ENCODE data around the gene HMGB1.

Gene HMGB1

DNA sequence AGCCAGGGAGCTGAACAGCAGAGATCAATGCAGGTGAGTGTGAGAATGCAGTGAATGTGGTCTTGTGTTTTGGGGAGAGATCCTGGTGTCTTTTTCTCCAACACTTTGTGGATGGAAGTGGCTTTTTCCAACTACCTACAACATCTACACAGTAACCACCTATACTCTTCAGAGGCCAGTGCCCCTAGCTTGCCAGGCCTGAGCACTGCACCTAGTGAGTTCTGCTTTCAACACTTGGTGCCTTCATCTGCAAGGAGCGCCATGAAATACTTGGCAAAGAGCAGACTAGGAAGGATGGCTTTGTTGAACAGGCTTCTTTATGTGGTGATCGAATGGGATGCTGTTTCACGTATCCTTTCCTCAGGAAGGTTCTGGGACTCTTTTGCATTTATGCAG lies 21.3 kb upstream of the HMGB1 start:
- Histone ChIP-seq H3K4me3 (ENCODE audit: low read depth, low read length) (no peak overlapping the region), H3K27ac (ENCODE audit: low read depth, low read length) (no peak overlapping the region), H3K4me1 (ENCODE audit: control insufficient read depth, insufficient read depth, low read length) (peaks cover 13% of the 10 kb centered on the region), H3K9me3 (ENCODE audit: control insufficient read depth, insufficient read depth, low read length) (no peaks in the 10 kb centered on the region), H3K36me3 (ENCODE audit: control insufficient read depth, insufficient read depth, low read length) (no peaks in the 10 kb centered on the region), H3K27me3 (ENCODE audit: control insufficient read depth, insufficient read depth, low read length) (no peaks in the 10 kb centered on the region), H3K9ac (ENCODE audit: low read depth, low read length) (no peak overlapping the region)

GRCh38 chr13:30486230-30487074 lies 20.7 kb upstream of the HMGB1 start:
- Histone ChIP-seq H3K36me3 (ENCODE audit: control insufficient read depth, insufficient read depth, low read length) (no peaks in the 10 kb centered on the region), H3K27ac (ENCODE audit: low read depth, low read length) (no peak overlapping the region), H3K9ac (ENCODE audit: low read depth, low read length) (no peak overlapping the region), H3K4me3 (ENCODE audit: low read depth, low read length) (no peak overlapping the region), H3K27me3 (ENCODE audit: control insufficient read depth, insufficient read depth, low read length) (no peaks in the 10 kb centered on the region), H3K4me1 (ENCODE audit: control insufficient read depth, insufficient read depth, low read length) (peaks cover 13% of the 10 kb centered on the region), H3K9me3 (ENCODE audit: control insufficient read depth, insufficient read depth, low read length) (no peaks in the 10 kb centered on the region)

DNA sequence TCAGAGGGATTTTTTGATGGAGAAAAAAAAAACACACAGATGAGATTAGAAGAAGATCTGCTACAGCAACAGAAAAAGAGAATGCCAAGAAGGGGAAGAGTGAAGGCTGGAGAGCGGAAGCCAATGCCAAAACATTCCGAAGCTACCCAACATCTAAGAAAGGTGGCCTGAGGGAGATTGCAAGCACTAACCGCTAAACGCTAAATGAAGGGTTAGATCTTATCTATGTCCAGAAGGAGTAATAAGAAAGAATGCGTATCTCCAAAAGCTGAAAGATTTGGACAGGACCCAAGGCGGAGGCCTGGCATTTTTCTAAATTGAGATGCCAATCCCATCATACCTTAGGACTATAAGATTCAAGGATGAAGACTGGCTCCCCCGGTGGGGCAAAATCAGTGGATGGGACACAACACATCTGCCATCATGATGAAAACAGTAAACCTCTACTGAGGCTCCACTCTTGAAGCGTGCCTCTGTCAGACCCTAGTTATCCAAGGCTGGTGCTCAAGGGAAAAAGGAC lies 15.6 kb upstream of the HMGB1 start:
- H3K27me3 ChIP-seq (ENCODE audit: control insufficient read depth, insufficient read depth, low read length): no peaks in the 10 kb centered on the region
- peaks cover 27% of the 10 kb centered on the region for H3K4me1 ChIP-seq (ENCODE audit: control insufficient read depth, insufficient read depth, low read length)
- no peaks in the 10 kb centered on the region for H3K36me3 ChIP-seq (ENCODE audit: control insufficient read depth, insufficient read depth, low read length)
- no peak overlapping the region for H3K4me3 ChIP-seq (ENCODE audit: low read depth, low read length)
- H3K9me3 ChIP-seq (ENCODE audit: control insufficient read depth, insufficient read depth, low read length): no peaks in the 10 kb centered on the region
- H3K9ac ChIP-seq (ENCODE audit: low read depth, low read length): no peak overlapping the region
- H3K27ac ChIP-seq (ENCODE audit: low read depth, low read length): no peak overlapping the region

DNA sequence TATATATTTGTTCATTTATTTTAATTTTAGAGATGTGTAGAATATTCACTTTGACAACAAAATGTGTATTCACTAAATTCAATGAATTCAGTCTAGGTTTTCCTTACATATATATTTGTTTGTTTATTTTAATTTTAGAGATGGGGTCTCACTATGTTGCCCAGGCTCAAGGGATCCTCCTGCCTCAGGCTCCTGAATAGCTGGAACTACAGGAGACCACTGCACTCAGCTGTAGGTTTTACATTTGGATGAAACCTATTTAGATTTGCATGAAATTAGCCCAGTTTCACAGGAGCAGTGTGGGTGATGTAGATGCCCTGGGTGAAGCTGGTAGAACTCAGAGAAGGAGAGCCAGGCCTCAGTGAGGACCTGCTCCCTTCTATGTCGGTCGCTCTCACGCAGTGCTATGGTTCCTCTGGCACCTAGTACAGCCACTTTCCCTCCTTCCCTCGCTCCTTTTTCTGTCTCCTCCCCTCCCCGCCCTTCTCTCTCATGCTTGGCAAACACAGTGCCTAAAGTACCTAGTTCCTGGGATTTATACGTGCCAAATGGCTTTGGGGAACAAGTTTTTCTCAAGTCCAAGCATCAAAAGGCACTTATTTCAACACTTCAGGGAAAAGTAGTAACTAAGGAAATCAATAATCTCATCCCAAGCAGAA lies 14.7 kb upstream of the HMGB1 start:
- Histone ChIP-seq H3K9ac (ENCODE audit: low read depth, low read length) (no peak overlapping the region), H3K4me3 (ENCODE audit: low read depth, low read length) (no peak overlapping the region), H3K36me3 (ENCODE audit: control insufficient read depth, insufficient read depth, low read length) (no peaks in the 10 kb centered on the region), H3K9me3 (ENCODE audit: control insufficient read depth, insufficient read depth, low read length) (no peaks in the 10 kb centered on the region), H3K27ac (ENCODE audit: low read depth, low read length) (no peak overlapping the region), H3K4me1 (ENCODE audit: control insufficient read depth, insufficient read depth, low read length) (peaks cover 24% of the 10 kb centered on the region), H3K27me3 (ENCODE audit: control insufficient read depth, insufficient read depth, low read length) (no peaks in the 10 kb centered on the region)

GRCh38 chr13:30479883-30480219 lies 14.1 kb upstream of the HMGB1 start:
- Histone ChIP-seq H3K27ac (ENCODE audit: low read depth, low read length) (no peak overlapping the region), H3K27me3 (ENCODE audit: control insufficient read depth, insufficient read depth, low read length) (no peaks in the 10 kb centered on the region), H3K4me3 (ENCODE audit: low read depth, low read length) (no peak overlapping the region), H3K4me1 (ENCODE audit: control insufficient read depth, insufficient read depth, low read length) (peaks cover 24% of the 10 kb centered on the region), H3K9ac (ENCODE audit: low read depth, low read length) (no peak overlapping the region), H3K9me3 (ENCODE audit: control insufficient read depth, insufficient read depth, low read length) (no peaks in the 10 kb centered on the region), H3K36me3 (ENCODE audit: control insufficient read depth, insufficient read depth, low read length) (no peaks in the 10 kb centered on the region)

GRCh38 chr13:30479154-30479882 lies 13.6 kb upstream of the HMGB1 start:
- no peak overlapping the region for H3K9ac ChIP-seq (ENCODE audit: low read depth, low read length)
- peaks cover 24% of the 10 kb centered on the region for H3K4me1 ChIP-seq (ENCODE audit: control insufficient read depth, insufficient read depth, low read length)
- H3K9me3 ChIP-seq (ENCODE audit: control insufficient read depth, insufficient read depth, low read length): no peaks in the 10 kb centered on the region
- no peaks in the 10 kb centered on the region for H3K36me3 ChIP-seq (ENCODE audit: control insufficient read depth, insufficient read depth, low read length)
- no peak overlapping the region for H3K27ac ChIP-seq (ENCODE audit: low read depth, low read length)
- no peaks in the 10 kb centered on the region for H3K27me3 ChIP-seq (ENCODE audit: control insufficient read depth, insufficient read depth, low read length)
- H3K4me3 ChIP-seq (ENCODE audit: low read depth, low read length): no peak overlapping the region

DNA sequence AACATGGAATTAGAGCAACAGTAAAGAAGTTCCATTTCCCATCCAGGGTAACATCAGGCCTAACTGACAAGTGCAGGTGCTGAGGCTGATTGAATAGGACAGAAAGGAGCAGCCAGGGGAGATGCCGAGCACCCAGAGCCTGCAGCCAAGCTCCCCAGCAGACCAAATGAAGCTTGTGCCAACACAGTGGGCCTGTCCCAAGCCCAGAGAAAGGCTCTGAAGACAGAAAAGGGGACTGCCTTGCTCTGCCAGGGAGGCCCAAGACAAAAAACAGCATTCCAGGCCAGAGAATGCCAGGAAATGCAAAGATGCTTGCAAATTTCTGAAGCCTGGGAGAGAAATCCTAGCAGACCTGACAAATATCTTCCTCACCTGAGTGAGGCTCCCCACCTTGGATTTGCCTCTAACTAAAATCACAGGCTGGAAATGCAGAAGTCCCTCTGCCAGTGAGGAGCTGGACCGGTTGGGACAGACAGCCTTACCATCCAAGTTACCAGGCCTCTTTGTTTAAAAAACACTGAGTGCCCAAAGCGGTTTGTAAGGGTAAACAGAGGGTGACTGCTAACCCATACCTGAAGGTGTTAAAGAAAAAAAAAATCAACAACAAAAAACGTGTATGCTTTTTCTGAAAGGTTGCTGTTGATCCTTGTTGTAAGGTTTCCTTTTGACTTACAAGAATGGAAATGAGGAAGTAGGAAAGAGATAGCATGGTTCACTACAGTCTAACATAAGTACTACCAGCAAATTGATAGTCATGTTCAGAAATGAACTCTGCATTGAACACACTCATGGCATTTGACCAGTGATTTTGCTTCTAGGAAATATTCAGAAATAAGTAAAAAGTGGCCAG lies 11.8 kb upstream of the HMGB1 start:
- no peaks in the 10 kb centered on the region for H3K36me3 ChIP-seq (ENCODE audit: control insufficient read depth, insufficient read depth, low read length)
- no peaks in the 10 kb centered on the region for H3K9me3 ChIP-seq (ENCODE audit: control insufficient read depth, insufficient read depth, low read length)
- no peak overlapping the region for H3K4me3 ChIP-seq (ENCODE audit: low read depth, low read length)
- H3K9ac ChIP-seq (ENCODE audit: low read depth, low read length): peak overlapping the region; percentile 27; the same call in 1 of the 2 replicates
- no peaks in the 10 kb centered on the region for H3K27me3 ChIP-seq (ENCODE audit: control insufficient read depth, insufficient read depth, low read length)
- H3K4me1 ChIP-seq (ENCODE audit: control insufficient read depth, insufficient read depth, low read length): peaks cover 24% of the 10 kb centered on the region
- H3K27ac ChIP-seq (ENCODE audit: low read depth, low read length): peak overlapping the region; percentile 77

DNA sequence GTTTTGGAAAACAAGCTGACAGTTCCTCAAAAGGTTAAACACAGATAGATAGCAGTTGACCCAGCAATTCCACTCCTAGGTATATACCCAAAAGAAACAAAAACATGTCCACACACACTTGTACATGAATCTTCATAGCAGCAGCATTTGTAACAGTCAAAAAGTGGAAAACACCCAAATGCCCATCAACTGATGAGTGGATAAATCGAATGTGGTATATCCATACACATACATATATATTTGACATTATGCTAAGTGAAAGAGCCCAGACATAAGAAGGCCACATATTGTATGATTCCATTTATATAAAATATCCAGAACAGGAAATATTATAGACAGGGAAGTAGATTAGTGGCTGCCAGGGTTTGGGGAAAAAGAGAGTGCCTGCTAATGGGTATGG lies 7.9 kb upstream of the HMGB1 start:
- Histone ChIP-seq H3K4me1 (ENCODE audit: control insufficient read depth, insufficient read depth, low read length) (peaks cover 12% of the 10 kb centered on the region), H3K36me3 (ENCODE audit: control insufficient read depth, insufficient read depth, low read length) (no peaks in the 10 kb centered on the region)

GRCh38 chr13:30466841-30467252 lies 1.1 kb upstream of the HMGB1 start:
- H3K9me3 ChIP-seq (ENCODE audit: control insufficient read depth, insufficient read depth, low read length): no peaks in the 10 kb centered on the region
- no peak overlapping the region for H3K9ac ChIP-seq (ENCODE audit: low read depth, low read length)
- peaks cover 10% of the 10 kb centered on the region for H3K4me1 ChIP-seq (ENCODE audit: control insufficient read depth, insufficient read depth, low read length)
- H3K36me3 ChIP-seq (ENCODE audit: control insufficient read depth, insufficient read depth, low read length): peaks cover 23% of the 10 kb centered on the region
- H3K27ac ChIP-seq (ENCODE audit: low read depth, low read length): peak overlapping the region; percentile 98
- H3K4me3 ChIP-seq (ENCODE audit: low read depth, low read length): peak overlapping the region; percentile 87
- H3K27me3 ChIP-seq (ENCODE audit: control insufficient read depth, insufficient read depth, low read length): no peaks in the 10 kb centered on the region

More for the DNA sequence above, 7.9 kb upstream of the HMGB1 start:
- H3K9ac ChIP-seq (ENCODE audit: low read depth, low read length): no peak overlapping the region
- no peak overlapping the region for H3K4me3 ChIP-seq (ENCODE audit: low read depth, low read length)
- no peak overlapping the region for H3K27ac ChIP-seq (ENCODE audit: low read depth, low read length)
- H3K9me3 ChIP-seq (ENCODE audit: control insufficient read depth, insufficient read depth, low read length): no peaks in the 10 kb centered on the region
- H3K27me3 ChIP-seq (ENCODE audit: control insufficient read depth, insufficient read depth, low read length): no peaks in the 10 kb centered on the region

DNA sequence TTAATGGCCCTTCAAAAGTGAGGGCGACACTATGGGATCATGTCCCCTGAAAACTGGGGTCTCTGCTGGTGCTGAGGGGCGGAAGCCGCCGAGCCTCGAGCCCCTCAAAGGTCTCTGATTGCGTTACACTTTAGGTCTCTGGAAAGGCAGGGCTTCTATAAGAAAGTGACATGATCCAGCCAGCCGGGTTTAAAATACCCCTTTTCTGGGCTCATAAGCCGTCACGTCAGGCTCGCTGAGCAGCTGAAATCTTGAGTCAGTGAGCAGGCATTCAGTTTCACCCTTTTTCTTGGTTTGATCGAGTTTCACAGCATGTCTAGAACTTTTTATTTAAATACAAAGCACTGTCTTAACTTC lies 600 bp upstream of the HMGB1 start:
- Histone ChIP-seq H3K27ac (ENCODE audit: low read depth, low read length) (peak overlapping the region; percentile 98), H3K27me3 (ENCODE audit: control insufficient read depth, insufficient read depth, low read length) (no peaks in the 10 kb centered on the region), H3K4me3 (ENCODE audit: low read depth, low read length) (peak overlapping the region; percentile 87), H3K36me3 (ENCODE audit: control insufficient read depth, insufficient read depth, low read length) (peaks cover 28% of the 10 kb centered on the region), H3K9ac (ENCODE audit: low read depth, low read length) (peak overlapping the region; percentile 74; the same call in 1 of the 2 replicates), H3K4me1 (ENCODE audit: control insufficient read depth, insufficient read depth, low read length) (peaks cover 10% of the 10 kb centered on the region), H3K9me3 (ENCODE audit: control insufficient read depth, insufficient read depth, low read length) (no peaks in the 10 kb centered on the region)
